GM18873 (cell line): ENCODE data around the gene SUSD1.

Source experiments
- ATAC-seq: cut with Tn5 transposase; IDR thresholded peaks from one replicate; pipeline ENCODE4 v1.9.1; 2021; ENCODE audit warnings: mild to moderate bottlenecking, moderate library complexity, moderate number of reproducible peaks; ENCODE audit not compliant: unreplicated experiment, low FRiP score

Gene SUSD1

DNA sequence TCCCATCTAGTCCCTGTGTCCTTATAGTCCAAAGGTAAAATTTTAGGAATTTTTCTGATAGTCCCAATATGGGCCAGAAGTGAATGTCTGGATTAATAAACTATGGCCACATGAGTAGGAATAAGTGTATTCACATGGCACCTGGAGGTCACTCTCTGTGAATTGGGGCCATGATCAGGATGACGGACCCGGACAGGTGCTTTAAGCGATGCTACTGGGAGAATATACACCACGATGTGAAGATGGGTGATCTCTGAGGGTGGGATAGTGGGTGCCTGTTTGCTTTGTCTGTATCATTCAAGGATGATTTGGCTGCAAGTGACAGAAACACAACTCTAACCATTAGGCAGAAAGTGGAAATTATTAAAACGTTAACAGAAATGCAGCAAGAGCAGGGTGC lies 177.3 kb downstream of the SUSD1 start:
- ATAC-seq = no peak

- no peak for ATAC-seq
These were observed 180.2 kb downstream of the SUSD1 start for GRCh38 chr9:111994831-111995458.

GRCh38 chr9:111993319-111993718 lies 181.8 kb downstream of the SUSD1 start:
- ATAC-seq = no peak

GRCh38 chr9:111992523-111992922 lies 182.6 kb downstream of the SUSD1 start:
- ATAC-seq = peak; percentile 89

GRCh38 chr9:111991179-111991578 lies 183.9 kb downstream of the SUSD1 start:
- no peak for ATAC-seq
